Measurements from ENCODE around the gene DUSP2. TPM values are rescaled to one million over a fixed set of nuclear protein-coding genes. Genes with fewer than 3 reads are reported as not detected.

The DUSP2 gene, protein sequence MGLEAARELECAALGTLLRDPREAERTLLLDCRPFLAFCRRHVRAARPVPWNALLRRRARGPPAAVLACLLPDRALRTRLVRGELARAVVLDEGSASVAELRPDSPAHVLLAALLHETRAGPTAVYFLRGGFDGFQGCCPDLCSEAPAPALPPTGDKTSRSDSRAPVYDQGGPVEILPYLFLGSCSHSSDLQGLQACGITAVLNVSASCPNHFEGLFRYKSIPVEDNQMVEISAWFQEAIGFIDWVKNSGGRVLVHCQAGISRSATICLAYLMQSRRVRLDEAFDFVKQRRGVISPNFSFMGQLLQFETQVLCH
- total RNA-seq (1 to 10 TPM in 3 of 4 donors, not detected in 1; 2.5 to 6.7 (median 3.0) TPM), polyA plus RNA-seq (10 to 100 TPM in 1 of 3 donors, 1 to 10 TPM in 2; 1.2 to 17.4 (median 1.2) TPM)

GRCh38 chr2:96145036-96145847, at the start of gene DUSP2:
Gene DUSP2, minus strand, starts transcription at chr2:96145440. Its CDS starts 86 bp downstream, at chr2:96145354.
- TF ChIP-seq POLR2AphosphoS5 (IDR thresholded peaks at IDR 0.05) = peak in 3 of 4 donors; percentile 39 to 44 (median 41)
- no peak for TF ChIP-seq EP300 (IDR thresholded peaks at IDR 0.05)
- intact Hi-C loops (cut with DNase I) = no loop called here
- peaks cover 0 to 9% (median 0%) of the 10 kb centered on the region in 3 donors for H3K27me3 ChIP-seq
- H3K9me3 ChIP-seq = no peaks in the 10 kb centered on the region
- H3K36me3 ChIP-seq = no peaks in the 10 kb centered on the region
- H3K27ac ChIP-seq = peak within 1 kb of the TSS in 3 of 4 donors; percentile 28 to 60 (median 60)
- WGBS, 2 donors = 1 to 2% methylated on average over 94 of the region's 94 CpGs
- H3K4me3 ChIP-seq = peak within 1 kb of the TSS; percentile 29 to 70 (median 57)
- DNase-seq = peak; percentile 83
- H3K4me1 ChIP-seq = peaks cover 0 to 17% (median 15%) of the 10 kb centered on the region in 4 donors

- H3K27me3 ChIP-seq = no peaks in the 10 kb centered on the region
- 95 to 96% methylated on average over 11 of the region's 11 CpGs for WGBS, 2 donors
- H3K9me3 ChIP-seq = no peaks in the 10 kb centered on the region
- H3K27ac ChIP-seq = no peak overlapping the region
- H3K4me3 ChIP-seq = no peak overlapping the region
- H3K36me3 ChIP-seq = peaks cover 29 to 79% (median 45%) of the 10 kb centered on the region in 4 donors
- intact Hi-C loops (cut with DNase I) = no loop called here
- no peak for DNase-seq
- TF ChIP-seq POLR2AphosphoS5 (IDR thresholded peaks at IDR 0.05) = no peak
- TF ChIP-seq CTCF (IDR thresholded peaks at IDR 0.05) = no peak
- TF ChIP-seq POLR2A (IDR thresholded peaks at IDR 0.05) = no peak
- TF ChIP-seq EP300 (IDR thresholded peaks at IDR 0.05) = no peak
- no peaks in the 10 kb centered on the region for H3K4me1 ChIP-seq
Observed at GRCh38 chr2:96191937-96192670, 46.9 kb upstream of the DUSP2 start.

DNA sequence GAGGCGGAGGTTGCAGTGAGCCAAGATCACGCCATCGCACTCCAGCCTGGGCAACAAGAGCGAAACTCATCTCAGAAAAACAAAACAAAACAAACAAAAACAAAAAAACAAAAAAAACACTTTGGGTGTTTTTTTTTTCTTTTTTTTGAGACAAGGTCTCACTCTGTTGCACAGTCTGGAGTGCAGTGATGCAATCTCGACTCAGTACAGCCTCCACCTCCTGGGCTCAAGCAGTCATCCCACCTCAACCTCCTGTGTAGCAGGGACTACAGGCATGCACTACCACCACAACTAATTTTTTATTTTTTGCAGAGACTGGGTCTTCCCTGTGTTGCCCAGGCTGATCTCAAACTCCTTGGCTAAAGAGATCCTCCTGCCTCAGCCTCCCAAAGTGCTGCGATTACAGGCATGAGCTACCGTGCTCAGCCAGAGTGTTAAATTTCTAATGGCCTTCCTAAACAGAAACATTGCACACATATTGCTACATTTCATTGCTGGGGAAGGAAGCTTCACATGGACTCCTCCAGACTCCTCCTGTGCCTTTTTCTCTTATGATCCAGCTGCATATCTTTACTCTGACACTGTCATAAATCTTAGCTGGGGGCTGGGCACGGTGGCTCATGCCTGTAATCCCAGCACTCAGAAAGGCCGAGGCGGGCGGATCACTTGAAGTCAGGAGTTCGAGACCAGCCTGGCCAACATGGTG, 43.7 kb upstream of the DUSP2 start:
- 92 to 93% methylated on average over 12 of the region's 12 CpGs for WGBS, 2 donors
- no peaks in the 10 kb centered on the region for H3K9me3 ChIP-seq
- no peak overlapping the region for H3K4me3 ChIP-seq
- no peak overlapping the region for H3K27ac ChIP-seq
- H3K4me1 ChIP-seq = no peaks in the 10 kb centered on the region
- H3K36me3 ChIP-seq = peaks cover 30 to 97% (median 62%) of the 10 kb centered on the region in 4 donors
- no peaks in the 10 kb centered on the region for H3K27me3 ChIP-seq
- TF ChIP-seq EP300 (IDR thresholded peaks at IDR 0.05) (no peak), POLR2AphosphoS5 (IDR thresholded peaks at IDR 0.05) (no peak), POLR2A (IDR thresholded peaks at IDR 0.05) (no peak), CTCF (IDR thresholded peaks at IDR 0.05) (no peak)
- intact Hi-C loops (cut with DNase I) = no loop called here
- no peak for DNase-seq

GRCh38 chr2:96186562-96186961, 41.3 kb upstream of the DUSP2 start:
- peaks cover 12 to 78% (median 48%) of the 10 kb centered on the region in 4 donors for H3K36me3 ChIP-seq
- TF ChIP-seq POLR2A (IDR thresholded peaks at IDR 0.05) (no peak), EP300 (IDR thresholded peaks at IDR 0.05) (no peak), POLR2AphosphoS5 (IDR thresholded peaks at IDR 0.05) (no peak), CTCF (IDR thresholded peaks at IDR 0.05) (no peak)
- WGBS, 2 donors = 90 to 91% methylated on average over 5 of the region's 5 CpGs
- intact Hi-C loops (cut with DNase I) = no loop called here
- H3K27me3 ChIP-seq = no peaks in the 10 kb centered on the region
- H3K9me3 ChIP-seq = no peaks in the 10 kb centered on the region
- H3K4me3 ChIP-seq = no peak overlapping the region
- no peak for DNase-seq
- H3K4me1 ChIP-seq = no peaks in the 10 kb centered on the region
- H3K27ac ChIP-seq = no peak overlapping the region

All from sigmoid colon (tissue), 7 donors.